Measurements from ENCODE around the gene RNU6-1.

RNU6-1 gene

GRCh38 chr15:67820992-67821783 lies 18.7 kb downstream of the RNU6-1 start:
- DNase-seq (ENCODE audit: low read depth) = no peak

GRCh38 chr15:67820122-67820991 lies 19.5 kb downstream of the RNU6-1 start:
- DNase-seq (ENCODE audit: low read depth) = no peak

- no peak for DNase-seq (ENCODE audit: low read depth)
Measured at GRCh38 chr15:67819636-67820035, 20.2 kb downstream of the RNU6-1 start.

GRCh38 chr15:67818464-67818863 lies 21.4 kb downstream of the RNU6-1 start:
- DNase-seq (ENCODE audit: low read depth) = no peak

- no peak for DNase-seq (ENCODE audit: low read depth)
Measured at GRCh38 chr15:67816668-67817067, 23.2 kb downstream of the RNU6-1 start.

- DNase-seq (ENCODE audit: low read depth) = no peak
Measured at GRCh38 chr15:67815036-67815592, 24.7 kb downstream of the RNU6-1 start.

- DNase-seq (ENCODE audit: low read depth) = no peak
Measured at GRCh38 chr15:67813104-67813634, 26.7 kb downstream of the RNU6-1 start.

GRCh38 chr15:67812241-67812644 lies 27.6 kb downstream of the RNU6-1 start:
- DNase-seq (ENCODE audit: low read depth) = no peak

GRCh38 chr15:67809866-67810265 lies 30.0 kb downstream of the RNU6-1 start:
- no peak for DNase-seq (ENCODE audit: low read depth)

GRCh38 chr15:67809441-67809840 lies 30.4 kb downstream of the RNU6-1 start:
- no peak for DNase-seq (ENCODE audit: low read depth)

- no peak for DNase-seq (ENCODE audit: low read depth)
Measured at GRCh38 chr15:67808821-67809220, 31.0 kb downstream of the RNU6-1 start.

GRCh38 chr15:67807836-67808235 lies 32.0 kb downstream of the RNU6-1 start:
- DNase-seq (ENCODE audit: low read depth) = no peak

- no peak for DNase-seq (ENCODE audit: low read depth)
Measured at GRCh38 chr15:67807141-67807540, 32.7 kb downstream of the RNU6-1 start.

GRCh38 chr15:67806536-67806935 lies 33.3 kb downstream of the RNU6-1 start:
- DNase-seq (ENCODE audit: low read depth) = no peak

- DNase-seq (ENCODE audit: low read depth) = no peak
Measured at GRCh38 chr15:67805666-67806516, 34.0 kb downstream of the RNU6-1 start.

GRCh38 chr15:67805008-67805665 lies 34.7 kb downstream of the RNU6-1 start:
- no peak for DNase-seq (ENCODE audit: low read depth)

- no peak for DNase-seq (ENCODE audit: low read depth)
Measured at GRCh38 chr15:67803996-67804843, 35.6 kb downstream of the RNU6-1 start.

- DNase-seq (ENCODE audit: low read depth) = no peak
Measured at GRCh38 chr15:67803299-67803698, 36.5 kb downstream of the RNU6-1 start.

GRCh38 chr15:67801926-67802914 lies 37.6 kb downstream of the RNU6-1 start:
- no peak for DNase-seq (ENCODE audit: low read depth)

Data from fibroblast of the conjunctiva (primary cell).